ENCODE measurements around the gene ANKH. TPM values are rescaled to one million over a fixed set of nuclear protein-coding genes. Genes with fewer than 3 reads are reported as not detected.
A peak's percentile ranks its signal among the peaks of the same experiment; 100 is the strongest.

The ANKH gene
- total RNA-seq, 1 donor from 2014 or later: 35.8 TPM

DNA sequence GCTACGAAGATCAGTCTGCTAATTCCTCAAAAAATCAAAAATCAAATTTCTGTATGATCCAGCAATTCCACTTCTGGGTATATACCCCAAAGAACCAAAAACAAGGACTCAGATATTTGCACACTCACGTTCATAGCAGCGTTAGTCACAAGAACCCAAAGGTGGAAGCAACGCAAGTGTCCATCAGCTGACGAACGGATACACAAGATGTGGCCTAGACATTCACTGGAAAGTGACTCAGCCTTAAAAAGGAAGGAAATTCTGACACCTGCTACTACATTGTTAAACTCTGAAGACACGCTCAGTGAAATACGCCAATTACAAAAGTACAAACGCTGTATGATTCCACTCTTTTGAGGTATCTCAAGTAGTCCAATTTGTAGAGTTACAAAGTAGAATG, 113.7 kb downstream of the ANKH start:
- DNase-seq: no peak

DNA sequence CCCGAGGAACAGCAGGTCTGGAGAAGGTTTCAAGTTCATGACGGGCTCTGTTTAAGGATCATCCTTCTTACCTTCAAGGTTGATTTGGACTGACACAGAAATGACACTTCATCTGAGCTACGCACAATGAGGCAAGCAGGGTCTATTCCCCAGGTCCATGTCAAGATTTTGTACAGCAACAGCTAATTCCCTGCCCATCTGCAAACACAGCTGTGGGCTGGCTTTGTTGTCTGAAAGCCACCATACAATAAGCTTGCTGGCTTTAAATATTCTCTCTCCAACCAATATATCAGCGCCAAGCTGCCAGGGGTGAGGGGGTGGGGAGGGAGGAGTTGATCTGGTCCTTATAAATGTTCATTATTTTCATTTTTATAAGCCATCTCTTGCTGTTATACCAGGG, 115.1 kb downstream of the ANKH start:
- no peak for DNase-seq

DNA sequence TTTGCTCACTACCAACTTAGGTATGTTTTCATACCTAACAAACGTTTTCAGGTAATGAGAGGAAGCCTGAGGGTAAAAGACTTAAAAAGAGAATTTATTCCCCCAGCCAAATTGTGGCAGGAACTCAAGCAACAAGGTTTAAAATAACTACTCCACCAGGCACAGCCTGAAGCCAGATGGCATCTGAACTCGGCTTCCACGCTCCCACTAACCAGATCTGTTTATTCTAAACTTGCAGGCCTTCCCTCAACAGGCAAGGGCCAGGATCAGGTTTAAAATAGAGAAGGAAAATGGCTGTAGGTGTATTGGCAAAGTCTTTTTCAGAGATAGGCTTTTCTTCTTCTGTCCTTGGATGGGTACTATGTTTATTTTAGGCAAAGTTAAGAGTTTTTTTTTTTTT, 117.6 kb downstream of the ANKH start:
- DNase-seq: no peak

DNA sequence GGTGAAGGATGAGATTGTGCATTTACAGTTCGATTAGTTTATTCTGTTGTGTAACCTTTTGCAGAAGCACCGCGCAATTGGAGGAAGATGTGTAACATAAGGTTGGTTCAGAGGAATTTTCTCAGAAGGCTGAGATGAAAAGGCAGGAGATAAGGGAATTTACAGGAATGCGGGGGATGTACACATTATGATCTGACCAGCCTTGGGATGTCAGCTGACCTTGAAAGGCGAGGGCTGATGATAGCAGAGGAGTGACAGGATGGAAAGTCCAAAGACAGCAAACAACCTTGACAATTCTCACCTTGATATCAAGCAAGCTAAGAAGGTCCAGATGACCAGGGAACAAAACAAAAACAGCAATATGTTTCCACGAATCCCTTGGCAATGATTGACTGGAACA, 118.3 kb downstream of the ANKH start:
- no peak for DNase-seq

DNA sequence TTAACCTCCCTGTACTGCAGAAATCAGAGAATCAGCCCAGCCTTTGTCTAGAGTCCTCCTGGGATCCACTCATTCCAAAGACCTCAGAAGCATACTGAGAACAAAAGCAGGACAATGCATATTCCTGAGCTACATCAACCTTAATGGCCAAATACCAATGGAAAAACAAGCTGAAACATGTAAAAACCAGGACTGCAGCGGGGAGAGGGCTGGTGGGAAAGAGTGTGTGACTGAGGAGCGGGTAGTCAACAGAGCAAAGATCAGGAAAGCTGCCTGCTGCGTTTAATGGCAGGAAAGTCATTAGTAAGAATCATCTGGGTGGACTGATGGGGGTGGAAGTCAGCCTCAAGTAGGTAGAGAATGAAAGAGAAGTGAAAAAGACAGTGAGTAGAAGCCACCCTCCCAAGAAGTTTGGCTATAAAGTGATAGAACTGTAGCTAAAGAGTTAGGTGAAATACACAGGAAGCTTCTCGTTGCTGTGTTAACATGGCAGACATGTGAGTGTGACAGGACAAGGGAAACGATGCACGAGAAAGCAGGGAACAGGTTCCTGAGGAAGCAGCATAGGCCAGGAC, 119.0 kb downstream of the ANKH start:
- DNase-seq: no peak

DNA sequence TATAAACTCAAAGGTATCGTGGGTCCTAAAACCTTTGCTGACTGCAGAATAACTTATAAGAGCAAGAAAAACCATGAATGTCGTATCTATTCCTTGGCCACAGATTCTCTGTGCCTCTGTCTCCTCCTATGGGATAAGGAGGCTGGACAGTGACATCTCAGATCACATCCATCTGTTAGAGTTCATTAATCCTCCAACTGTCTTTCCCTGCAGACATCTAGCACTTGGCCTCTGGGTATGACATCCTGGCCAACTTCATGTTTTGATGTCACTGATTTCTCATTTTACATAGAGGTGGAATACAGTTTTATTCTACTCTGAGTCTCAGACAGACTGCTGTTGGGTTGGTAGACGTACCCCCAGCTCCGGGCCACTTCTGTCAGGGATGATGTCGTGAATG, 120.9 kb downstream of the ANKH start:
- DNase-seq: no peak

DNA sequence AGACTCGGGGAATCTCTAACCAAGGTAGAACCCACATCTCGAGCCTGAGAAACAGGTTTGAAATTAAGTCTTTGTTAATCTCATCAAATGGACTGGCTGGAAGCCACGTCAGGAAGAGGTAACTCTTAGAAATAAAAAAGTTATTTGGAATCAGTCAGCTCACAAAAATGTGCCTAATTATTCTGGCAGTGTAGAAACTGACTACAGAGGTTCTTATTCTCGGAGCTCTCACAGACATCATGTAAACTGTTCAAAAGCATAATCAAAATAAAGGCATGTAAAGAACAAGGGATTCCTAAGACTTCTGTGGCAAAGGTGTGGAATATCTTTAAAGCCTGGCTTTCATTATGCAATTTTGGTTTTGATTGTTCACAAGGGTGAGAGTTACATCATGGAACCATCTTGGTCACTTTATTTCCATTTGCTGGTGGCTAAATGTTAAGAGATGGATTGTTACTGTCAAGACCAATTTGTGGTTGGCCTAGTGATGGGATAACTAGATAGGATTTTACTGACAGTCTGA, 121.9 kb downstream of the ANKH start:
- peak; percentile 42 for DNase-seq

DNA sequence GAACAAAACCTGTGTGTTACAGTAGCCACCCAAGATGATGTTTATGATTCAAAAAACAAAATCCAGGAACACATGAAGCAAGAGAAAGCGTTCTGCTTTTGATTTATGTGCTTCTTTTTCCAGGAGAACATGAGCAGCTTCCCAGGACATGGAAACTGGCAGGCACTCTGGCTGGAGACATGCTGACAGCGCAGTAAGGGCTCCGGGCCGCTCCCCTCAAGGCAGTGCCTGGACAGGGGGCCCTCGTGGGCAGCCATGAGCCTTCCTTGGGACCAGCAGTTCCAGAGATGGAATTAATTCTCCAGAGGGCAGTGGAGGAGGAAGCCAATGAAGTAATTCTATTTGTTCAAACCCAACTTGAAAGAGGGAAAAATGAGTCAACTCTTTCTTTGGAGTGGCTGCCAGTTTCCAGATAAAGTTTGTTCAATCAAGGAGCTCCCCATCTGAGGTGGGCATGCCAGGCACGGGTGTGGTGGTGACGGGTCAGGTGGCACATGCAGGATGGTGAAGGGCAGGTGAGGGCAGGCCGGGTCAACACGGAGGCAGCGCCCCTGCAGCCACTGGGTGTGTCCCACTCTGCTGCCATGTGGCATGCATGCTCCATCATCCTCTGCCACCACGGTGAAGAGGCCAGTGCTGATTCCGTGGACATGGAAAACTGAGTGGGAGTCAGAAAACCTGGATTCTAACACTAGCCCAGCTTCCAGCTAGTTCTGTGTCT, 123.2 kb downstream of the ANKH start:
- DNase-seq: peak; percentile 67

DNA sequence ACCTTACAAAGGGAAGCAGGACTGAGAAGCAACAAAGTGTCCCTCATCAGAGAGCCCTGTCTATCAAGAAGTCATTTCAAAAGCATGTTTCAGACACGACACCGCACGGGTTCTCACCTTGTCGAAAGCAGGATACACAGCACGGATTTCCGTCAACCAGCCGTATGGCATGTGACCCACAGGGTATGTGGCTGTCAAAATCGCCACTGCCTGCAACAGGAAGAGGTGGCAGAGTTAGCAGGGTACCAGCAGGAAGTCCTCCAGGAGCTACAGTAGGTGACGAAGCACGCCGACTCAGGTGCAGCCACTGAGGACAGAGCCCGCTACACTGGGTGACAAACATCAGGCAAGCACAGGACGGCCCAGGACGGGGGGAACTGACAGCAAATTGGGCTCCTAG, 125.8 kb downstream of the ANKH start:
- DNase-seq: no peak

DNA sequence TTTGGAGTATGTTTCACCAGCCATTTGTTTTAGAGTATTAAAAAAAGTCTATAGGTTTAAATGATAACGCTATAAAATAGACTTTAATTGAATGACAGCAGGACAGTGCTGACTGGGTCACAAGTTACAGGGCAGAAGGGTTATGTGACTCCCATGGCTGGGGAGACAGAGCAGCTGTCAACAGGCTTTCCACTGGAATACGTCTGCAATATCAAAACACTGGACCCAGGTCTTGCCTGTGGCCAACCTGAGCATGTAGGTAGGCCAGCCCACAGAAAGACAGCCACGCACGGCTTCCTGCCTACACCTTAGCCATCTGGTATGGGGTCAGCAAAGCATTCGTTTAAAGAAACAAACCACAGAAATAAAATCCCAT, 126.4 kb downstream of the ANKH start:
- DNase-seq: no peak

DNA sequence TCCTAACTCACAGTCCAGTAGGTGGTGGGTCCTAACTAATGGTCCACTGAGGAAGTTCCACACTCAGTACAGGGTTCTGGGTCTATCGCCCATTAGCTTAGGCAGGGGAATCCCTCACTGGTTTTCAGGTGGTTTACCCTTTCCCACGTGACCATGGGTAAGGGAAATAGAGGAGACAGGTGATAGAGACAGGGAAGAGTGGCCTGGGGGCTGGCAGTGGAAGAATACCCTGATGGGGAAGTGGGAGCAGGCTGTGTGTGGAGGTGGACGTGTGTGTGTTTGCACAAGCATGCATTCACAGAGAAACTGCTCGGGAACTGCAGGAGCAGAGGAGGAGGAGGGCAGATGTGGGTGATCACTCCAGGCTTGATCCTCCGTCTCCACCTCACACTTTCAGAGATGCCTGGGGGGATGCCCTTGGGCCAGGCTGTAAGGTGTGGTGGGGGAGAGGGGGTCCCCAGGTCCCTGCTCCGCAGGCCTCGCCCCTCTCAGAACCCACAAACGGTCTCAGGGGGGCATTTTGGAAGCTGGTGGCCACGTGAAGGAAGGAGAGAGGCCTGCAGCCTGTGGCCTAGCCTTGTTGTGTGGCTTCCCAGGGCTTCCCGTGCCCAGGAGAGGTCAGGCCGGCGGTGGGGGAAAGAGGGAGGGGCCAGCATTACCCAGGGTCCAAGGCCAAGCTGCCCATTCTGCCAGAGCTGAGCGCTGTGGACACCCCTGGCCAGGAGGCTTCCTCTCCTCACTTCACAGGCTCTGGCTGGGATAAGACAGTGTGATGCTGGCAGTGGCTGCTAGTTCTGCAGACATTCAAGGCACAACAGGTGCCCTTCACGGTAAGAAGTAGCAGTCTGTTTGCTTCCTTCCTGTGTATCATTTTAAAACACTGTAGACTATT, 127.0 kb downstream of the ANKH start:
- no peak for DNase-seq

DNA sequence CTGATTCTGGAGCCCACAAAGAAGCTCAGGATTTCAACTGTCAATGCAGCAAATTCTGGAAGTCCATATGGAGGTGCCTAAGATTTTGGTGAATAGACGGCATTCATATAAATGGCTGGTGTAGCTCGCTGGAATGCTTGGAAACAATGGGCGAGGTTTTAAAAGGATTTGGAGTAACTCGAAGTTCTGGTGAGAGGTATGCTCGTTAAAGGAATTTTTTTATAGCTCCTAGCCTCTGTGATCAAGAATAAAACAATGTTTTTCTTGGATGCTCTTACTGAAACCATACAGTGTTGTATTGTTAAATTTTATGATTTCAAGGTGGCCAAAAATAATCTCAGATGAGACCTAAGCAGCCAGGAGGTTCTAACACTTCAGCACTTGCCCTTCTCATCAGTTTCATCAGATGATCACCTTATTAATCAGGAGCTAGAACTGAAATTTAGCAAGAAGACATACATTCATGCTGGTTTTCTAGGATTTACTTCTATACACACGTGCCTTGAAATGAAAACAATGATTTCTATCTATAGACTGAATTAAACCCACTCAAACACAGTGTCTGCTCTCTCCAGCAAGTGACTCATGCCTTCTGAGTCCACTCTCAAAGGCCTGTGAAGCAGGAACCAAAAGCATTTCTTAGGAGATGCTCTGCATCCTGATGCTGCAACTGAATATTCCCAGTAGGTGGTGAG, 127.8 kb downstream of the ANKH start:
- no peak for DNase-seq

DNA sequence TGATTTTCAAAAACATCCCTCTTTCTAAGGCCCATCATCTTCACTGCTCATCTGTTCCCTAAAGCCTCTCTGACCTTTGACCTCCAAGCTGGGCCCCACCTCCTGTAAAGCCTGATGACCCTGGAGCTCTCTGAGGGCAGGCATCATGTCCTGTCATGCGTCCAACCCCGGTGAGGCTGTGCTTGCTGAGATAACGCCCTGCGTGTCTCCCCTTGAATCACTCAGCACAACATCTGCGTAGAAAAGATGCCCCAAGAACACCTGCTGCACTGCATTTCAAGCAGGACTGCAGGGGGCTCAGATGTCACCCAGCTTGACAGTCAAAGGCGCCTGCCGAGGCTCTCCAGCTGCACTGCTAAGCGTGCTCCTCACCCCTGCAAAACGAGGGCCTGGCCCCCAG, 129.1 kb downstream of the ANKH start:
- peak; percentile 47 for DNase-seq

DNA sequence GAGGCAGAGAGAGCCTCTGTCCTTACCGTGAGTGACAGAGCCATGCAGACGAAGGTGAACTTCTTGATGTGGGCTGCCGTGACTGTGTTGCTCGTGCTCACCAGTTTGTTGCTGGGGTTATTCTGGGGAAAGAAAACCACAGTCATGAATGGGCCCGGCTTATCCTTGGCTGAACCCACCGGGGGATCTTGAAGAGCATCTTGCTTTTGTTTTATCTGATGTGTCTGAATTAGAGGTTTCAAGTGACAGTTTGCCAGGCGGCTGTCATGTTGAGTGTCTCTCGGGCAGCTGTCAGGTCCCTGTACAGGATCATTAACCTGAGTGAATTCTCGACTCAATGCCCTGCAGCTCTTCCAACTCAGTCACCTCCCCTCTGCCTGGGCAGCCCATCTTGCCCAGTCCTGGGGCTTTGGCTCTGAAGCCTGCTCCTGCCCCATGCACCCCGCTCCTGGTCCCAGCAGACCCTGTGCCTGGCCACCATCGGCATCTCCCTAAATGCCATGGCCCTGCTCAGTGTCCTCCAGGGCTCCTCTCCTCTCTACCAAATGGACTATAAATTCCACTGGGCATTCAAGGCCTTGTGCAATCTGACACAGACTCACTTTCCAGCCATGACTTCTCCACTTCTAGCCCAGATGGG, 129.7 kb downstream of the ANKH start:
- DNase-seq: no peak

DNA sequence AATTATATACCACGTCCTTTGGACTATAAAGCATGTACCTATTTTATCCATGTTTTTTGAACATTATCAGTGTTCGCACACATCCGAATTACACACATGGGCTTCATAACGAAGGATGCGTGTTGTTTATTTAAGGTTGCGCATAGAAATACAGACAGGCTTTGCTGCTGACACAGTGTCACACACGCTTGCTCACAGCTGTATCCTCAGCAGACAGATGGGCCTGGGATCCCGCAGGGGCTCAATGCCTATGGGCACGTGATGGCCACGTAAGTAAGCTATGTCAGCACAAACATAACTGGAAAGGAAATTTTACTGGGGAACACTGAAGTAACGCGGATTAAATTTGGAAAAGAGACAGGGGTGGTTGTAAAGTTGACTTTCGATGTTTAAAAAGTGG, 130.4 kb downstream of the ANKH start:
- DNase-seq: no peak

DNA sequence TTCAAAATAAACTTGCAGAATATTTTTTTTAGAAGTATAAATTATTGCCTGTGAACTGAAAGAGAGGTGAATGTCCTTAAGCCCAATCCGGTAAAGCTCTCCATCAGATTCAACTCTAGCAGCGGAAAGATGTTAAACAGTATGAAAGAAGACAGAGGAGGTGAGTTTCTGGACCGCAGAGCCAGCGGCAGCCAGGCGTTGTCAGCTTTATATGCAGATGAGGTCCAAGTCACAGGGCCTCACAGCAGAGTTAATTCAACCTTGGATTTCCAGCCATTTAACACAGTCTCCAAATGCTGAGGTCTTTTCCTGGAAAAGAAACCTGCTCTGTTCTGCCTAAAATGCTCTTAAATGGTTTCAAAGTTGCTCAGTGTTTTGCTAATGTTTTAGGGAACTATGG, 131.6 kb downstream of the ANKH start:
- DNase-seq: no peak

DNA sequence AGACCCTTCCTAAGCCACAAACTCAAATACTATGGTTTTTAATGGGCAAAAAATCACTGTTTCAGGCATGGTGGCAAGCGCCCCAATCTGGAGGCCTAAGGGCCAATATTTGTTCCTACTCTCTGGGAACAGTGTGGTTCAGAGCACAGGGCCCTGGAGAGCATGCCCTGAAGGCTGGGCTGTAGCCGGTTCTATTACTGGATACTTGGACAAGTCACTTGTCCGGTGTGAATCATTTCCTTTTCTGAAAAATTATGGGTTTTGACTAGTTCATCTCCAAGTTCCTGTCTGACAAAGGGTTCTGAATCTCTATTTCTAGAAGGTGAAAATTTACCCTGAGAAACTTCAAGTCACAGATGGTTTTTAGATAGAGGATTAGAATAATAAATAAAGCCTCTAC, 132.0 kb downstream of the ANKH start:
- no peak for DNase-seq

DNA sequence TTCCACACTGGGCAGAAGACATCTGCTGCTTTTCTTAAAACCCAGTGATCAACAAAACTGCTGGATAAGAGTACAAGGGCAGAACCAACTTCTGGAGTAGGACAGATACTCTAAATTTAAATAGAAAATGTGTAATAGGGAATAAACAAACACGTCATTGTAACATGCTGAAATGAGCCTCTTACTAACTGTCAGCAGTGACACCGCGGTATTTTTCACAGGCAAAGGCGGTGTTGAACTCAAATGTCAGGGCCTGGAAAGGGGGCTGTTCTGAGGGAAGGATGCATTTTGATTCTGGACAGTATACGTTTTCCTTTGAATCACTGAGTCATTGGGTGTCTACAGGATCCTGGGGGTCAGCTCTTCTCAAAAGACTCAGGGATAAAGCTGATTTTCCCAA, 133.5 kb downstream of the ANKH start:
- DNase-seq: no peak

DNA sequence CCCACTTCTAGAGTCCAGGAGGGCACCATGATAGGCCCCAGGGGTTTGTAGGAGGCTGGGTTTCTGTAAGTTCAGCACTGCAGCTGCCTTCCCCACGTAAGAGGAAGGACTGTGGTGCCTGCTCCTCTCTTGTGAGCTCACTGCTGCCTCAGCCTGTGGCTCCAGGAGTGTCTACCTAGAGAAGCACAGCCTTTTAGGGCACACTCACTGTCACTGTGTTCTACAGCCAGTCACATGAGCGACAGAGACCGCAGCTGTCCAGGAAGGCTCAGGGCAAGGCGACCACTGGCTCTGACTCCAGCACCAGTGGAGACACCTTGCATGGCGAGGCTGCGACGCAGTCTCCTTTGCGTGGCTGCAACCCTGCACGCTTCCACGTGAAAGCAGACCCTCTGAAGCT, 134.3 kb downstream of the ANKH start:
- no peak for DNase-seq

DNA sequence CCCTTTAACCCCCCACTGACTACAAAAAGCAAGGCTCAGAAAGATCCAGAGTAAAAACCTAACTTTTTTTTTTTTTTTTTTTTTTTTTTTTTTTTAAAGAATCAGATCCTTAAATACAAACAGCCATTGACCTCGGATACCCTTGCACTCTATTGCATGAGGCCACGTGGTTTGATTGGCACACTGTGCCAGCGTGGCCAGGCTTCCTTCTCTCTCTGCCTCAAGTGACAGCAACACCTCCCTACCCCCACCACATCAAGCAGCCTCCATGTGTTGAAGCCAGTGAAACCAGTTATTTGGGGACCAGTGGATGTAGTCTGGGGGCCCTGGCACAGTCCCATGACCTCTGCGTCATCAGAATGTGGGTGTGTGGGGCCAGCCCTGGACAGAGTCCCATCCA, 135.6 kb downstream of the ANKH start:
- DNase-seq: no peak

DNA sequence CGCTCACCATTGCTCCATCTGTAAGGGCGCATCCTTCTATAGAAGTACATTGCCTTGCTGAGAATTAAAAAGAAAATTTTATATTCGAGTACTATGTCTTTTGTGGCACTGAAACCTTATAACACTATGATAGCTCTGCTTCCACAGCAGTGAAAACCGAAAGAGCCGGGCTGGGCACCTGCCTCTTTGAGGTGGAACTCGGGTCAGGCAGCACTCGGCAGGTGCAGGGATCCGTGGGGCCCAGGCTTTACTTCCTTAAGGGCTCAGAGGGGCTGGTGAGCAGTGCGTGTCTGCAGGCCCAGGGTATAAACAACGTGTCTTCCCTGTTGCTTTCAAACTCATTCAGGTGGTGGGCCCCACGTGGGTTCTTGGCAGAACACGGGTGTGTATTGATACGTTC, 137.2 kb downstream of the ANKH start:
- DNase-seq: no peak

DNA sequence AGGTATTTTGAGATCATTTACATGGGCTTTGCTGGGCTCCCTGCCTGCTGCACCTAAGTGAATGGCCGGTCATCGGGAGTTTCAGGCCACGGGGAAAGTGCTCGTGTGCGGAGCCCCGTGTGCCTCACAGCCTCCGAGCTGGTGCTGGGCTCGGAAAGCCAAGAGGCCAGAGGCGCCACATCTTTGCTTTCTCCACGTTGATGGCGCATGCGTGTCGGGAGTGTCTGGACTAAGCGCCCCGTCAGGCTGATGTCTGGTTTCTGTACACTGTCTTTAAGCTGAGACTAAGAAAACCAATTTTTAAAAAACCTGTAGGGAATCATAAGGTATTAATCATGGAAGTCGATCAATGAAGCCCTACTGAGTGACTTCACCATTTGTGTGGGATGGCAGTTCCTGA, 137.9 kb downstream of the ANKH start:
- DNase-seq: no peak
